Islet precursor cell (in vitro differentiated cells): ENCODE results near the gene CNTN5.

Experiments used
- DNase-seq: peaks from one replicate; pipeline ENCODE4 v3.0.0-alpha.2; 2018

The CNTN5 gene

GRCh38 chr11:99812516-99812915 lies 791.8 kb downstream of the CNTN5 start:
- DNase-seq, result no peak

DNA sequence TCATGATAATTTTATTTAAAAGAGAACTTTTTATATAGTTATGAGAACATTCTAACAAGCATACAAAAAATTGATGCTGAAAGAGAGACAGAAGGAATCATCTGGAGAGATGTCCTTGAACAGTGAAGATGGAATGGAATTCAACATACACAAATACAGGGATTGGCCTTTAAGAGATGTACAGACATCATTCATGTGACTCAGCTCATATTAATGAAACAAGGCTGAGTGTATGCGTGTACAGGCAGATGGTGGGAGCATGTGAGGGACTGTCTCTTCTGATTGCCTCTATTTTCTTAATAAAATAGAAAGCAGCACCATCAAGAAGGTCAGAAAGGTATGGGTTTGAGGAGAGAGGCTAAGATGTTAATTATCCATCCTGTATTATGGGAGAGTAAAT lies 793.3 kb downstream of the CNTN5 start:
- DNase-seq, result no peak

- DNase-seq, result no peak
These were observed 794.0 kb downstream of the CNTN5 start for GRCh38 chr11:99814738-99815137.

- no peak for DNase-seq
These were observed 798.2 kb downstream of the CNTN5 start for GRCh38 chr11:99818991-99819390.

DNA sequence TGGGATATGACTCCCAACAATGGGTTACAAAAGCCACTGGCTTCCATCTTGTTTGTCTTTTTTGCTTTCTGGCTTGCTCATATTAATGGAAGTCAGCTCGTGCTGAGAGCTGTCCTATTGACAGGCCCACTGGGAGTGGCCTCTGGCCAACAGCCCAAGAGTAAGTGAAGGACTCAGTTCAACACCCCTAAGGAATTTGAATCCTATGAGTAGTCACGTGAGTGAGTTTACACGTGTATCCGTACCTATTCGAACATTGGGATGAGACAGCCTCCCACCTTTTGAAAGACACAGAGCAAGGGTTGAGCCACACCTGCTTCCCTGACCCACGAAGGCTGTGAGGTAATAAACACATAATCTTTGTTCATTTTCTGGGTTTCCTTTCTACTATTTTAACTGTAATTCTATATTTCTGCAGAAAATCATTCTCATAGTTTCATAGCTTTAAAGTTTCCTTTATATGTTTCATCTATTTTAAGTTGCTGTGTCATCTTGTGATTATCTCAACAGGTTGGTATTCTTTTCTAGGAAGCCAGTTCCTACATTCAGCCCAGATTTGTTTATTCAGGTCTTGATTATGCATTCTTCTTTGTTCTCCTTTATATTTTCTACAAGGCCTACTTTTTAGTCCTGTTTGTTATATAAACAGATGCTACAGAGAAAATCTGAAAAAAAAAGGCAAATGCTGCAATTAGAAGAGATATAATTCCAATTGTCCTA lies 802.3 kb downstream of the CNTN5 start:
- DNase-seq, result no peak

- peak; percentile 66 for DNase-seq
These were observed 816.0 kb downstream of the CNTN5 start for GRCh38 chr11:99836739-99837138.

GRCh38 chr11:99841885-99842284 lies 821.1 kb downstream of the CNTN5 start:
- DNase-seq, result peak; percentile 55

DNA sequence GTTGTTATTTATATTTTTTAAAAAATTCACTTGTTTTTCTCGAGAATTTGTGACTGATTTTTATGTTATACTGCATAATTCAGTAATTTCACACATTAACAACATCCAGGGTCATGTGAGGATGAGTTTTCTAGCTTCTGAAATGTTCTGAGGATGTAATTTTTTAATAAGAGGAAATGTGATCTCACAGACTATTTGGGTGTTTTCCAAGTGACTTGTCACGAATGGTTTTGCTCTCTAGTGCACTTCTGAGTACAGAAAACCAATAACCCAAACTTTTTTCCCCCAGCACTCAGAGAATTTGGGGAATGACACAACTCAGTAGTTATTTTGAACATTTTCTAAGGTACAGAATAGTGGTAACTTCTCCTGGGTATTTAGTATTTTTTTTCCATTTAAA lies 845.2 kb downstream of the CNTN5 start:
- DNase-seq, result no peak

DNA sequence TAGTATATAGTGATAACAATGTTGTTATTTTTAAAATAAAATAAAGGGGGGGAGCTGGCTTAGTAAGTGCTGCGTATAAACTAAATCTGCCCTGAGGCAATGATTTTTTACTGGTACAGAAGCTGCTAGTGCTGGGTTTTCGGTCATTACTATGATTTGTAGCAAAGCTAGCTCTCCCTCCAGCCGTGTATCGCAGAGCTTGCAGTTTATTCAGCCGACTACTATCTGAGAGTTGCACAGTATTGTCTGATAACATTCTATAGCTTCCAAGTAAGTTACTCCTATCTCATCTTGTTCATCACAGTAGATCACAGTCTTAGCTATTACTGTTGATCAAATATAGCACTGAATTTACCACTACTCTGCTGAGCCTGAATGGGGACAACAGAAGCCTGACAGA lies 860.9 kb downstream of the CNTN5 start:
- no peak for DNase-seq

DNA sequence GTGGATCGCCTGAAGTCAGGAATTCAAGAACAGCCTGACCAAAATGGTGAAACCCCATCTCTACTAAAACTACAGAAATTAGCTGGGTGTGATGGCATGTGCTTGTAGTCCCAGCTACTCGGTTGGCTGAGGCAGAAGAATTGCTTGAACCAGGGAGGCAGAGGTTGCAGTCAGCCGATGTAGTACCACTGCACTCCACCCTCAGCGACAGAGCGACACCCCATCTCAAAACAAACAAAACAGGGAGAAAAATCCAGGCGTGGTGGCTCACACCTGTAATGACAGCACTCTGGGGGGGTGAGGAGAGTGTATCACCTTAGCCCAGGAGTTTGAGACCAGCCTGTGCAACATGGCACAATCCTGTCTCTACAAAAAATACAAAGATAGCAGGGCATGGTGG lies 864.0 kb downstream of the CNTN5 start:
- DNase-seq, result no peak

- DNase-seq, result no peak
These were observed 866.7 kb downstream of the CNTN5 start for GRCh38 chr11:99887481-99887880.

DNA sequence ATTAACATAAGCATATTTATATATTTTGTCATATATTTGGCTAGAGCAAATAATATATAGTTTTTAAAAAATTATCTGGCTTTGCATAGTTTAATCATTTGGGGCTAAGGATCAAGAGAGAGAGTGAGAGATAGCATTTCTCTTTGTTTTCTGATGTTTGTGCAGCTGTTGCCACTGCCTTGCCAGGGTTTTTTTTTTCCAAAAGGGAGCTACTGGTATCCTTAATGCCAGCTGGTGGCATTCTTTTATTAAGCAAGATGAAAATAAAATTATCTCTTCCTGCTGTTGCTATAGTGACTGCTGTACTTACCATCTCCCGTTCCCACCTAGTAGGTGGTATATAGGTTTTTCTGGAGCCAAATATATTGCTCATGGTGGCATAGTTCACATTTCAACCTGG lies 873.1 kb downstream of the CNTN5 start:
- DNase-seq, result no peak

DNA sequence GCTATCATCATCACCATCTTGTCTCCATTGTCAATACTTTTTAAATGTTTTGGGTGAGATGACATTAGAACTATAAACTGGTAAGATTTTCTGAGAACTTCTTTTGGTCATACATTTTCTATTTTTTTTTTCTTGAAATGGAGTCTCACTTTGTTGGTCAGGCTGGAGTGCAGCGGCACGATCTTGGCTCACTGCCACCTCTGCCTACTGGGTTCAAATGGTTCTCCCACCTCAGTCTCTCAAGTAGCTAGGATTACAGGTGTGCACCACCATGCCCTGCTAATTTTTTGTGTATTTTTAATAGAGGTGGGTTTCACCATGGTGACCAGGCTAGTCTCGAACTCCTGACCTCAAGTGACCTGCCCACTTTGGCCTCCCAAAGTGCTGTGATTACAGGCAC lies 880.4 kb downstream of the CNTN5 start:
- DNase-seq, result no peak

DNA sequence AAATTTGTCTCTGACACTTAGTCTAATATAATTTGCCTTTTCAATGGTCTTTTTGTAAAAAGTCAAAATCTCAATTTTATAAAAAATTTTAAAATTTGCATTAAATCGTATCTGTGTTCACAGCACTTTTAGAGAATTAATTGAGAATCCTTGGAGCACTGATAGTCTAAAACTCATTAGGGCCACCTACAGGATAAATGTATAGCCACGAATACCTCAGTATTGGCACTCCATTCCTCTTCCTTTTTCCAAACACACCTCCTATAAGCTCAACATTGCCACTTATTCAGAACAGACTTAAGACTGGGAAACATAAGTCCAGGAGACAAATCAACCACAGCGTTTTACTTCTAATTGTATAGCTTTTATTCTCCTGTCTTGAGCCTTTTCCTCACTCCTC lies 890.4 kb downstream of the CNTN5 start:
- no peak for DNase-seq

- no peak for DNase-seq
These were observed 895.3 kb downstream of the CNTN5 start for GRCh38 chr11:99916078-99916477.

DNA sequence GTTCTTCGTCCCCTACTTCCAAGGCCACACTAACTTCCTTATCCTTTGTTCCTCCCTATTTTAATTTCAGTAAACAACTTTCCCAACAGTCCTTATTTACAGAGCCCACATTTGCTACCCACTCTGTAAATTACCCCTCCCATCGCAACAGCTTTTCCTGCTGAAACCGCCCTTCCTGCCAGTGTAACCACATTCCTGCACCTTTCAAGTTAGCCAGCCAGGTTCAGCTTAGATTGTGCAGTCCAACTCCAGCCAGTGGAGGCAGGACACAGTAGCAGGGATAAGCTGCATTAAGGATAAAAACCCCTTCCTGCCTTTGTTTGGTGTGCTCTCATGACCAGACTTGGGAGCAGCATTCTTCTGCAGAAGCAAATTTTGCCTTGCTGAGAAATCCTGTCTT lies 898.0 kb downstream of the CNTN5 start:
- DNase-seq, result peak; percentile 62

GRCh38 chr11:99920956-99921355 lies 900.2 kb downstream of the CNTN5 start:
- no peak for DNase-seq

- DNase-seq, result no peak
These were observed 905.2 kb downstream of the CNTN5 start for GRCh38 chr11:99925968-99926367.

- DNase-seq, result no peak
These were observed 911.9 kb downstream of the CNTN5 start for GRCh38 chr11:99932684-99933083.

DNA sequence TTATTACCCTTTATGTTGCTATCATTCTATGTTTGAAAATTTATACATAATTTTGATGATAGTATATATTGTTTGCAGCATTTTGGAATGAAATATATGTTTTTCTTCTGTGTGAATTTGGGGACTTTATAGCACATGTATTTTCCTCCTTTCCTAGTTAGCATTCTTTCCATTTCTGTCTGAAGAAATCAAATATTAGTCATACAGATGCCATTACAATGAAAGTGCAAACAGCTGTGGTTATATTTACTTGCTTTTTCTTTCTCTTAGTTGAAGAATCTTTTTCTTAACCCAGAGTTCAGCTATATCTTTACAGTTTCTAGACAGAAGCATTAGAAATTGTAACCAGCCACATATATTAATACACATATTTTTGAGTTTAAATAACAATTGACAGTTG lies 913.3 kb downstream of the CNTN5 start:
- no peak for DNase-seq

DNA sequence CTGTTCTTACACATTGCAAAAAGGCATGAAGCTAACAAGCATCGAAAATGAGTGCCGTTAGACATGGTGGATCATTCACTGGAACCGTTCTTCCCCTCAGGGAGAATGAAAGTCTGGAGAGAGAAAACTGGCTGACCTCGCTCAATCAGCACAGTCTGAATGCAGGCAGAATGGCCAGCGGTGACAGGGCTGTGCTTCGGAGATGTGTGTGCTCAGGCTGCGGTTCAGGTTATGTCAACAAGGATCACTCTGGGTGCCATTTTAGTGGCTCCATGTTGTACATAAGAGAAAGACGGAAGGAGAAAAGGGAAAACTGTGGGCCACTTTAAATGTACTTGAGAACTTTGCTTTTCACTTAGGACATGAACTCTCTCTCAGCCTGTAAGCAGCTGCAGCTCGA lies 916.6 kb downstream of the CNTN5 start:
- DNase-seq, result no peak

DNA sequence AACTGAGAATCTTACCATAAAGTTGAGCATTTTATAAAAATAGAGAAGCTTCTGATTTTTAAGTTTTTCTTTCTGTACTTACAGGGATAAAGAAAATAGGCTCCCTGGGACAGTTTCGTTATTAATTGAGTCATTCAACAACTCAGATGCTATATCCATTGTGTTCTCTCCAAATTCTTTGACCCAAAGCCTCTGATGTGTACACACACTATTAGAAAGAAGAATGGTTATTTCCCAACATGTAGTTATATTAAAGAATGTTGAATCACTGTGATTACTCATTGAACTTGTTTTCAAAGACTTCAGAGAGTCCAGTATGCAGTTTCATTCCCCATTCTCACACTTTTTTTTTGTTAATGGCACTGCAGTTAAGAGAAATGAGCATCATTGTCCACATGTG lies 932.1 kb downstream of the CNTN5 start:
- DNase-seq, result no peak

DNA sequence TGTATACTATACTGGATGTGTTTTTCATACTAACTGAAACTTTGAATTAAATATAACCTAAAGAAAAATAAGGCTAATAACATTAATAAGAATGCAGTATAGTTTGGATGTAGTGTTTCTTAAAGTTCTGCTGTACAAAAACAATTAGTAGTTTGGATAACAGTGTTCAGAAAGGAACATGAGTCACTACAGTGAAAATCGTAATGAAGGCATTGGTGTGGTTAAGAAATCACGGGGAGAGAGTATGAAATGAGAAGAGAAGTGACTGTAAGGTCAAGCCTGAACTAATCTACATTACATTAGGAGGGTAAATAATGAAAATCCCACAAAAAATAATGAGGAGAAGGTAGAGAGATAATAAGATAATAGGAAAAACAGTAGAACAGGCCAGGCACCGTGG lies 939.8 kb downstream of the CNTN5 start:
- no peak for DNase-seq

GRCh38 chr11:99968336-99968735 lies 947.6 kb downstream of the CNTN5 start:
- DNase-seq, result no peak

- no peak for DNase-seq
These were observed 953.2 kb downstream of the CNTN5 start for GRCh38 chr11:99973993-99974392.

- DNase-seq, result no peak
These were observed 958.3 kb downstream of the CNTN5 start for GRCh38 chr11:99979042-99979441.
